Mucosa of stomach (tissue), 1 donor: ENCODE data around the gene GRIK3.

ENCODE experiments used
- H3K27me3 ChIP-seq: one replicate; pipeline ENCODE4 v1.7.0; 2013; ENCODE audit warnings: mild to moderate bottlenecking, low read length; ENCODE audit not compliant: control insufficient read depth, insufficient read depth
- H3K36me3 ChIP-seq: one replicate; pipeline ENCODE4 v1.7.0; 2013; ENCODE audit warnings: low read length; ENCODE audit not compliant: control insufficient read depth, insufficient read depth
- H3K4me1 ChIP-seq: one replicate; pipeline ENCODE4 v1.7.0; 2013; ENCODE audit warnings: mild to moderate bottlenecking, low read length; ENCODE audit not compliant: control insufficient read depth, insufficient read depth
- H3K4me3 ChIP-seq: one replicate; pipeline ENCODE4 v1.7.0; 2013; ENCODE audit warnings: low read length
- H3K9ac ChIP-seq: one replicate; pipeline ENCODE4 v1.7.0; 2013; ENCODE audit warnings: mild to moderate bottlenecking, low read length, moderate library complexity
- H3K9me3 ChIP-seq: one replicate; pipeline ENCODE4 v1.7.0; 2013; ENCODE audit warnings: mild to moderate bottlenecking, low read length, moderate library complexity; ENCODE audit not compliant: control insufficient read depth
- donor health status: Pancreatic carcinoma.

The GRIK3 gene

GRCh38 chr1:36844917-36845316, 189.4 kb downstream of the GRIK3 start:
- Histone ChIP-seq H3K27me3 (peaks cover 16% of the 10 kb centered on the region), H3K9ac (no peak overlapping the region), H3K36me3 (no peaks in the 10 kb centered on the region), H3K4me1 (no peaks in the 10 kb centered on the region), H3K9me3 (no peaks in the 10 kb centered on the region), H3K4me3 (no peak overlapping the region)

- H3K36me3 ChIP-seq, result no peaks in the 10 kb centered on the region
- no peaks in the 10 kb centered on the region for H3K4me1 ChIP-seq
- no peak overlapping the region for H3K9ac ChIP-seq
- no peaks in the 10 kb centered on the region for H3K9me3 ChIP-seq
- no peak overlapping the region for H3K4me3 ChIP-seq
- peaks cover 11% of the 10 kb centered on the region for H3K27me3 ChIP-seq
Observed at GRCh38 chr1:36843906-36844610, 190.3 kb downstream of the GRIK3 start.

GRCh38 chr1:36843027-36843426, 191.3 kb downstream of the GRIK3 start:
- H3K27me3 ChIP-seq, result peaks cover 9% of the 10 kb centered on the region
- no peak overlapping the region for H3K9ac ChIP-seq
- H3K4me3 ChIP-seq, result no peak overlapping the region

GRCh38 chr1:36842448-36842847, 191.9 kb downstream of the GRIK3 start:
- no peaks in the 10 kb centered on the region for H3K9me3 ChIP-seq
- no peak overlapping the region for H3K9ac ChIP-seq
- no peaks in the 10 kb centered on the region for H3K4me1 ChIP-seq
- peaks cover 9% of the 10 kb centered on the region for H3K27me3 ChIP-seq
- no peak overlapping the region for H3K4me3 ChIP-seq
- no peaks in the 10 kb centered on the region for H3K36me3 ChIP-seq

More at GRCh38 chr1:36843027-36843426, 191.3 kb downstream of the GRIK3 start:
- no peaks in the 10 kb centered on the region for H3K4me1 ChIP-seq
- no peaks in the 10 kb centered on the region for H3K9me3 ChIP-seq
- no peaks in the 10 kb centered on the region for H3K36me3 ChIP-seq

- no peaks in the 10 kb centered on the region for H3K36me3 ChIP-seq
- H3K4me3 ChIP-seq, result no peak overlapping the region
- no peak overlapping the region for H3K9ac ChIP-seq
- no peaks in the 10 kb centered on the region for H3K9me3 ChIP-seq
- peaks cover 9% of the 10 kb centered on the region for H3K27me3 ChIP-seq
- no peaks in the 10 kb centered on the region for H3K4me1 ChIP-seq
Observed at GRCh38 chr1:36839485-36839884, 194.8 kb downstream of the GRIK3 start.

- Histone ChIP-seq H3K36me3 (no peaks in the 10 kb centered on the region), H3K27me3 (peaks cover 4% of the 10 kb centered on the region), H3K9ac (no peak overlapping the region), H3K4me3 (no peak overlapping the region), H3K9me3 (no peaks in the 10 kb centered on the region), H3K4me1 (no peaks in the 10 kb centered on the region)
Observed at GRCh38 chr1:36838888-36839287, 195.4 kb downstream of the GRIK3 start.

- no peak overlapping the region for H3K9ac ChIP-seq
- H3K4me1 ChIP-seq, result no peaks in the 10 kb centered on the region
- H3K27me3 ChIP-seq, result peaks cover 2% of the 10 kb centered on the region
- no peaks in the 10 kb centered on the region for H3K36me3 ChIP-seq
- H3K4me3 ChIP-seq, result no peak overlapping the region
- no peaks in the 10 kb centered on the region for H3K9me3 ChIP-seq
Observed at GRCh38 chr1:36836916-36837315, 197.4 kb downstream of the GRIK3 start.

- H3K9me3 ChIP-seq, result no peaks in the 10 kb centered on the region
- no peak overlapping the region for H3K9ac ChIP-seq
- H3K4me3 ChIP-seq, result no peak overlapping the region
- no peaks in the 10 kb centered on the region for H3K4me1 ChIP-seq
- H3K36me3 ChIP-seq, result no peaks in the 10 kb centered on the region
- peaks cover 2% of the 10 kb centered on the region for H3K27me3 ChIP-seq
Observed at GRCh38 chr1:36836196-36836883, 198.0 kb downstream of the GRIK3 start.

GRCh38 chr1:36835696-36836095, 198.6 kb downstream of the GRIK3 start:
- Histone ChIP-seq H3K9me3 (no peaks in the 10 kb centered on the region), H3K9ac (no peak overlapping the region), H3K27me3 (peaks cover 2% of the 10 kb centered on the region), H3K4me3 (no peak overlapping the region), H3K4me1 (no peaks in the 10 kb centered on the region), H3K36me3 (no peaks in the 10 kb centered on the region)

- Histone ChIP-seq H3K9ac (no peak overlapping the region), H3K9me3 (no peaks in the 10 kb centered on the region), H3K4me3 (no peak overlapping the region), H3K27me3 (peaks cover 2% of the 10 kb centered on the region), H3K36me3 (no peaks in the 10 kb centered on the region), H3K4me1 (no peaks in the 10 kb centered on the region)
Observed at GRCh38 chr1:36835017-36835695, 199.2 kb downstream of the GRIK3 start.

- no peaks in the 10 kb centered on the region for H3K36me3 ChIP-seq
Observed at GRCh38 chr1:36834586-36834985, 199.7 kb downstream of the GRIK3 start.

GRCh38 chr1:36831186-36831810, 203.0 kb downstream of the GRIK3 start:
- no peak overlapping the region for H3K4me3 ChIP-seq
- H3K9ac ChIP-seq, result no peak overlapping the region
- H3K36me3 ChIP-seq, result no peaks in the 10 kb centered on the region
- H3K4me1 ChIP-seq, result no peaks in the 10 kb centered on the region
- H3K27me3 ChIP-seq, result peaks cover 2% of the 10 kb centered on the region
- H3K9me3 ChIP-seq, result no peaks in the 10 kb centered on the region

More at GRCh38 chr1:36834586-36834985, 199.7 kb downstream of the GRIK3 start:
- Histone ChIP-seq H3K27me3 (peaks cover 2% of the 10 kb centered on the region), H3K4me1 (no peaks in the 10 kb centered on the region), H3K9ac (no peak overlapping the region), H3K9me3 (no peaks in the 10 kb centered on the region), H3K4me3 (no peak overlapping the region)
